ENCODE measurements around the gene GALNT9. TPM values are rescaled to one million over a fixed set of nuclear protein-coding genes. Genes with fewer than 3 reads are reported as not detected.

Gene GALNT9
- total RNA-seq, 1 experiment from 2014 or later: 2.6 TPM

DNA sequence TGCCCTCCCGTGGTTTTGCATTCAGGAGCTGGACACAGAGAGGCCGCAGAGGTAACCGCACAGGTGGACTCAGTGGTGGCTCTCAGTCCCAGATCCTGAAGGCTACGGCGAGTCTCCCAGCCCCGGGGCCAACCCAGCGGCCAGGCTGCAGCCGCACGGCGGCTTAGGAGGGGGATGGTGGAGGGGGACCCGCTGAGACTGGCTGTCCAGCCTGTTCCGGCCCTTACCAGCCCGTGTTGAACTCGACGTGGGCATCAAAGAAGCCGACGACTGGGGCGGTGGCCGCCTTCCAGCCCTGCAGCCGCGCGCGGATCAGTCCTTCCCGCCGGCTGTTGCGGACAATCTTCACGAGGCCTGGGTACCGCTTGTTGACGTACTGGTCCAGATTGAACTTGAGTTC, 68.7 kb downstream of the GALNT9 start:
- BruUV-seq (replicated peaks): no TSS peak
- Histone ChIP-seq H3K4me1 (ENCODE audit: control insufficient read depth in 1 of 2, insufficient read depth in 2 of 2, low read length in 2 of 2) (no peaks in the 10 kb centered on the region; a peak in 1 of 4 replicates), H3K4me3 (replicated peaks in 1 of 2; ENCODE audit: low read depth in 1 of 2, low read length in 2 of 2) (no peak overlapping the region), H3K36me3 (ENCODE audit: control insufficient read depth in 1 of 2, insufficient read depth in 2 of 2, low read length in 2 of 2) (no peaks in the 10 kb centered on the region), H3K4me2 (ENCODE audit: low read length) (no peak overlapping the region), H3K9me3 (ENCODE audit: control insufficient read depth in 1 of 2, insufficient read depth in 1 of 2, low read depth in 1 of 2, low read length in 2 of 2) (no peaks in the 10 kb centered on the region), H3K9ac (ENCODE audit: low read length) (no peak overlapping the region), H4K20me1 (ENCODE audit: insufficient read depth) (no peaks in the 10 kb centered on the region), H3K9me2 (ENCODE audit: insufficient read depth) (no peaks in the 10 kb centered on the region), H2AFZ (ENCODE audit: low read depth, low read length, poor library complexity, severe bottlenecking) (no peak overlapping the region), H3K27ac (ENCODE audit: low read depth, low read length) (no peak overlapping the region), H3K79me2 (ENCODE audit: insufficient read depth, low read length) (no peaks in the 10 kb centered on the region), H3K27me3 (ENCODE audit: insufficient read depth, low read length) (no peaks in the 10 kb centered on the region)
- POLR2A ChIA-PET: no interaction called here
- no peak for TF ChIP-seq YY1 (IDR thresholded peaks at IDR 0.05; ENCODE audit: extremely low read depth, insufficient replicate concordance, low read depth, low read length)
- TF ChIP-seq, protein P1, sequence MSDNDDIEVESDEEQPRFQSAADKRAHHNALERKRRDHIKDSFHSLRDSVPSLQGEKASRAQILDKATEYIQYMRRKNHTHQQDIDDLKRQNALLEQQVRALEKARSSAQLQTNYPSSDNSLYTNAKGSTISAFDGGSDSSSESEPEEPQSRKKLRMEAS (IDR thresholded peaks at IDR 0.05): no peak
- no peak for DNase-seq (ENCODE audit: low read depth, low spot score)
- ATAC-seq: no peak
- RAD21 ChIA-PET (ENCODE audit: low non-redundant PET in 1 of 2, low total read pairs in 2 of 2, uncharacterized antibody in 2 of 2, unreplicated experiment in 2 of 2): no interaction called here
- intact Hi-C loops (cut with micrococcal nuclease): no loop called here
- CTCF ChIA-PET: no interaction called here

- ChIA-PET RAD21 (ENCODE audit: low non-redundant PET in 1 of 2, low total read pairs in 2 of 2, uncharacterized antibody in 2 of 2, unreplicated experiment in 2 of 2) (no interaction called here), CTCF (no interaction called here), POLR2A (no interaction called here)
- Histone ChIP-seq H3K9me3 (ENCODE audit: control insufficient read depth in 1 of 2, insufficient read depth in 1 of 2, low read depth in 1 of 2, low read length in 2 of 2) (no peaks in the 10 kb centered on the region), H2AFZ (ENCODE audit: low read depth, low read length, poor library complexity, severe bottlenecking) (no peak overlapping the region), H3K4me1 (ENCODE audit: control insufficient read depth in 1 of 2, insufficient read depth in 2 of 2, low read length in 2 of 2) (no peaks in the 10 kb centered on the region; a peak in 1 of 4 replicates), H3K9me2 (ENCODE audit: insufficient read depth) (no peaks in the 10 kb centered on the region), H3K9ac (ENCODE audit: low read length) (no peak overlapping the region), H3K4me3 (replicated peaks in 1 of 2; ENCODE audit: low read depth in 1 of 2, low read length in 2 of 2) (no peak overlapping the region), H4K20me1 (ENCODE audit: insufficient read depth) (no peaks in the 10 kb centered on the region), H3K36me3 (ENCODE audit: control insufficient read depth in 1 of 2, insufficient read depth in 2 of 2, low read length in 2 of 2) (no peaks in the 10 kb centered on the region), H3K4me2 (ENCODE audit: low read length) (no peak overlapping the region), H3K79me2 (ENCODE audit: insufficient read depth, low read length) (no peaks in the 10 kb centered on the region), H3K27me3 (ENCODE audit: insufficient read depth, low read length) (no peaks in the 10 kb centered on the region), H3K27ac (ENCODE audit: low read depth, low read length) (no peak overlapping the region)
- intact Hi-C loops (cut with micrococcal nuclease): no loop called here
- ATAC-seq (no peak), DNase-seq (ENCODE audit: low read depth, low spot score) (no peak)
- no TSS peak for BruUV-seq (replicated peaks)
- no peak for TF ChIP-seq TCF7L2 (IDR thresholded peaks at IDR 0.05; ENCODE audit: borderline replicate concordance, extremely low read depth, insufficient read depth, insufficient read length)
- no peak for TF ChIP-seq EZH2 (IDR thresholded peaks at IDR 0.05)
- TF ChIP-seq YY1 (IDR thresholded peaks at IDR 0.05; ENCODE audit: extremely low read depth, insufficient replicate concordance, low read depth, low read length): no peak
- TF ChIP-seq ATF3 (IDR thresholded peaks at IDR 0.05): no peak
- TF ChIP-seq, protein P1 (IDR thresholded peaks at IDR 0.05): no peak
- no peak for TF ChIP-seq SIN3A (IDR thresholded peaks at IDR 0.05; ENCODE audit: low read depth)
- no peak for TF ChIP-seq CTCF (IDR thresholded peaks at IDR 0.05 in 2 of 3, conservative IDR thresholded peaks at IDR 0.05 in 1 of 3; ENCODE audit: borderline replicate concordance in 1 of 3, insufficient read depth in 1 of 3, low read depth in 2 of 3, low read length in 2 of 3)
- no peak for TF ChIP-seq CBX3 (IDR thresholded peaks at IDR 0.05; ENCODE audit: low read depth)
- no peak for TF ChIP-seq ZBTB33 (IDR thresholded peaks at IDR 0.05; ENCODE audit: extremely low read depth, insufficient replicate concordance, low read length)
- no peak for TF ChIP-seq SP1 (IDR thresholded peaks at IDR 0.05; ENCODE audit: low read depth)
- TF ChIP-seq POLR2A (IDR thresholded peaks at IDR 0.05; ENCODE audit: borderline replicate concordance, extremely low read depth, insufficient read depth, insufficient read length): no peak
These were observed 69.3 kb downstream of the GALNT9 start for GRCh38 chr12:132259872-132260695.

All from HCT116 (cell line).